Measurements from ENCODE around the gene KCNQ5. TPM values are rescaled to one million over a fixed set of nuclear protein-coding genes. Genes with fewer than 3 reads are reported as not detected.
A peak's percentile ranks its signal among the peaks of the same experiment; 100 is the strongest.

KCNQ5 gene
- polyA plus RNA-seq, 1 donor (not counting 4 experiments of a cell fraction or from before 2014, with no cell fraction given): 3.4 TPM

DNA sequence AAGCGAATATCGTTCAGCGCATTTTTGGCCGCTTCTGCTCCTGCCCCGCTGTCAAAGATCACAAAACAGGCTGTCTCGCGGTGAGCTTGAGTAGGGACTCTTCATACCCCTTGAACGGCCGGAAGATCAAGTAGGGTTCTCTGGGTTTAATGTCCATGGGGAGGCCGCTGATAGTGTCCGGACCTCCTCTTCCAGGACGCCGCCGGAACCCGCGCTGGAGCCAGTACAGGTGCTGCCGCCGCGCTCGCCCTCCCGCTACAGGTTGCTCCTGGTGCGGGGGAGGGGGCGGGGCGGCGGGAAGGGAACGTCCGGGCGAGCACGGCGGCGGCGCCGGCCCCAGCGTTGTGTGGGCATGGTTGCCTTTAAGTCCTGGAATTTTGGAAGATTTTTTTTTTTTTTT is 536.0 kb downstream of the KCNQ5 start:
- no peaks in the 10 kb centered on the region for H3K4me1 ChIP-seq (ENCODE audit: control insufficient read depth, extremely low read depth, insufficient read depth, low read length)
- no peaks in the 10 kb centered on the region for H3K36me3 ChIP-seq (ENCODE audit: control insufficient read depth in 2 of 2, extremely low read depth in 1 of 2, insufficient read depth in 2 of 2, low read length in 2 of 2)
- H4K20me1 ChIP-seq (ENCODE audit: control insufficient read depth, extremely low read depth, insufficient read depth, low read length): no peaks in the 10 kb centered on the region
- dilution Hi-C loops (cut with MboI; ENCODE audit: extremely low pct_ligation_motif_present, low sequenced_read_pairs): no loop called here
- H3K27me3 ChIP-seq (ENCODE audit: control insufficient read depth, extremely low read depth, insufficient read depth, low read length): no peaks in the 10 kb centered on the region
- no peak overlapping the region for H3K4me3 ChIP-seq (ENCODE audit: control insufficient read depth in 2 of 3, extremely low read depth in 1 of 3, insufficient read depth in 2 of 3, low read depth in 1 of 3, low read length in 3 of 3)
- FAIRE-seq (no peak), DNase-seq (ENCODE audit: low read depth, low spot score) (no peak)
- TF ChIP-seq CTCF (optimal IDR thresholded peaks at IDR 0.05 in 1 of 3, IDR thresholded peaks at IDR 0.05 in 1 of 3, conservative IDR thresholded peaks at IDR 0.05 in 1 of 3; ENCODE audit: extremely low read depth in 1 of 3, insufficient read depth in 2 of 3, low read length in 3 of 3) (no peak), EZH2 (IDR thresholded peaks at IDR 0.05; ENCODE audit: low read length) (no peak)
- no peak overlapping the region for H3K27ac ChIP-seq (ENCODE audit: control insufficient read depth, insufficient read depth, low read length)
- H3K9me1 ChIP-seq (ENCODE audit: control insufficient read depth, extremely low read depth, insufficient read depth, low read length): no peaks in the 10 kb centered on the region
- H3K79me2 ChIP-seq (ENCODE audit: control insufficient read depth, insufficient read depth, low read length): no peaks in the 10 kb centered on the region
- no peak overlapping the region for H3K9ac ChIP-seq (ENCODE audit: control insufficient read depth, extremely low read depth, insufficient read depth, low read length)
- H3K4me2 ChIP-seq (ENCODE audit: control insufficient read depth, extremely low read depth, insufficient read depth, low read depth, low read length): no peak overlapping the region
- no peaks in the 10 kb centered on the region for H3K9me3 ChIP-seq (ENCODE audit: control insufficient read depth, low read depth, low read length)
- H2AFZ ChIP-seq (ENCODE audit: control insufficient read depth, low read length): no peak overlapping the region

DNA sequence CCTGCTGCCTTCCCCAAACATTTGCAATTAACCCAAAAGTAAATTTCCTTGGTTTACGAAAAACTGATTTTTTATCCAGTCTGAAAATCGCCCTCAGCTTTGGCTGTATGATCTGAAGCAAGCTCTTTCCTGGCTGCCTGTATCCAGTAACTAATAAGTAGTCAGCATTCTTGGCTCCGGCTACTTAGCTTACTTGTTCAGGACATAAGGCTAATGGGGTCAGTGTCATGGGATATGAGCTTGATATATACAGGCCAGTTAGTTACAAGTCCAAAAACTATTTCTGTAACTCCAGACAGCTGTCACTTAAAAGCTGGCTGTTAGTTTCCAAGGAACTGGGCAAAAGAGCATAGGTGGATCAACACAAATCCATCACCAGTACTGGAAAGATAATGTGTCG is 547.2 kb downstream of the KCNQ5 start:
- no peak overlapping the region for H3K9ac ChIP-seq (ENCODE audit: control insufficient read depth, extremely low read depth, insufficient read depth, low read length)
- no peak overlapping the region for H3K27ac ChIP-seq (ENCODE audit: control insufficient read depth, insufficient read depth, low read length)
- TF ChIP-seq EZH2 (IDR thresholded peaks at IDR 0.05; ENCODE audit: low read length) (no peak), CTCF (optimal IDR thresholded peaks at IDR 0.05 in 1 of 3, IDR thresholded peaks at IDR 0.05 in 1 of 3, conservative IDR thresholded peaks at IDR 0.05 in 1 of 3; ENCODE audit: extremely low read depth in 1 of 3, insufficient read depth in 2 of 3, low read length in 3 of 3) (no peak)
- no peaks in the 10 kb centered on the region for H4K20me1 ChIP-seq (ENCODE audit: control insufficient read depth, extremely low read depth, insufficient read depth, low read length)
- no peak overlapping the region for H2AFZ ChIP-seq (ENCODE audit: control insufficient read depth, low read length)
- DNase-seq (ENCODE audit: low read depth, low spot score) (no peak), FAIRE-seq (peak; percentile 5)
- H3K4me2 ChIP-seq (ENCODE audit: control insufficient read depth, extremely low read depth, insufficient read depth, low read depth, low read length): no peak overlapping the region
- H3K4me3 ChIP-seq (ENCODE audit: control insufficient read depth in 2 of 3, extremely low read depth in 1 of 3, insufficient read depth in 2 of 3, low read depth in 1 of 3, low read length in 3 of 3): no peak overlapping the region
- peaks cover 13% of the 10 kb centered on the region for H3K4me1 ChIP-seq (ENCODE audit: control insufficient read depth, extremely low read depth, insufficient read depth, low read length)
- H3K36me3 ChIP-seq (ENCODE audit: control insufficient read depth in 2 of 2, extremely low read depth in 1 of 2, insufficient read depth in 2 of 2, low read length in 2 of 2): no peaks in the 10 kb centered on the region
- no peaks in the 10 kb centered on the region for H3K27me3 ChIP-seq (ENCODE audit: control insufficient read depth, extremely low read depth, insufficient read depth, low read length)
- H3K79me2 ChIP-seq (ENCODE audit: control insufficient read depth, insufficient read depth, low read length): no peaks in the 10 kb centered on the region
- H3K9me3 ChIP-seq (ENCODE audit: control insufficient read depth, low read depth, low read length): no peaks in the 10 kb centered on the region
- no peaks in the 10 kb centered on the region for H3K9me1 ChIP-seq (ENCODE audit: control insufficient read depth, extremely low read depth, insufficient read depth, low read length)
- dilution Hi-C loops (cut with MboI; ENCODE audit: extremely low pct_ligation_motif_present, low sequenced_read_pairs): no loop called here

Data from keratinocyte (primary cell).